ENCODE measurements around the gene HSF2BP. TPM values are rescaled to one million over a fixed set of nuclear protein-coding genes. Genes with fewer than 3 reads are reported as not detected.
"Not testable (repeated sequence)": the region's sequence is repeated elsewhere in the genome, so short reads cannot be mapped to it uniquely, and the experiment has no call there.

The HSF2BP gene
- total and polyA plus RNA-seq, 2 of the 8 experiments (the other 6 are each of a cell fraction or from before 2014, with no cell fraction given): 0.51 to 0.93 TPM

- H3K79me2 ChIP-seq (ENCODE audit: control insufficient read depth in 1 of 2, insufficient read depth in 2 of 2, low read length in 2 of 2); H3K23ac ChIP-seq (ENCODE audit: insufficient read length); POLR2A ChIA-PET (ENCODE audit: partially characterized antibody); H2BK5ac ChIP-seq (ENCODE audit: low read depth, low read length); H2AK5ac ChIP-seq (ENCODE audit: low read depth, low read length); H3K9me3 ChIP-seq (ENCODE audit: insufficient read depth in 2 of 2, low read depth in 1 of 2, low read length in 1 of 2); DNase-seq (ENCODE audit: low read depth in 1 of 2, low spot score in 2 of 2); H3K4ac ChIP-seq (replicated peaks; ENCODE audit: insufficient read length, low read depth, low read length); H3K36me3 ChIP-seq (ENCODE audit: control insufficient read depth in 2 of 4, insufficient read depth in 4 of 4, low read length in 3 of 4); H3K23me2 ChIP-seq (ENCODE audit: low read depth, low read length); H3K27ac ChIP-seq (ENCODE audit: low read depth, low read length); H3K14ac ChIP-seq (ENCODE audit: insufficient read length); H3K4me3 ChIP-seq (ENCODE audit: extremely low read depth in 1 of 4, insufficient read depth in 2 of 4, low read depth in 3 of 4, low read length in 4 of 4); H2AFZ ChIP-seq (ENCODE audit: low read length); H2BK12ac ChIP-seq (ENCODE audit: low read depth, low read length); H4K8ac ChIP-seq (ENCODE audit: extremely low read depth, insufficient read depth, low read length); H3K4me2 ChIP-seq (ENCODE audit: insufficient read depth in 1 of 2, low read depth in 2 of 2, low read length in 2 of 2); H4K91ac ChIP-seq (replicated peaks; ENCODE audit: insufficient read length, low read length); H3K27me3 ChIP-seq (replicated peaks in 1 of 4; ENCODE audit: control insufficient read depth in 3 of 4, extremely low read depth in 1 of 4, insufficient read depth in 3 of 4, low read length in 3 of 4); H4K5ac ChIP-seq (ENCODE audit: insufficient read length, low read depth, low read length); H3K4me1 ChIP-seq (replicated peaks in 1 of 4; ENCODE audit: control insufficient read depth in 3 of 4, insufficient read depth in 4 of 4, low read length in 3 of 4); H3K18ac ChIP-seq (ENCODE audit: extremely low read depth, low read length); FAIRE-seq; H3K56ac ChIP-seq (replicated peaks; ENCODE audit: insufficient read length, low read depth, low read length); CTCF ChIA-PET (ENCODE audit: partially characterized antibody); H4K20me1 ChIP-seq (replicated peaks in 1 of 2; ENCODE audit: control insufficient read depth in 1 of 2, insufficient read depth in 2 of 2, low read length in 2 of 2); H3K9ac ChIP-seq (replicated peaks in 1 of 4; ENCODE audit: extremely low read depth in 1 of 4, low read depth in 3 of 4, low read length in 3 of 4); H2BK120ac ChIP-seq (replicated peaks; ENCODE audit: low read depth, low read length); H2BK20ac ChIP-seq (ENCODE audit: low read length); H2BK15ac ChIP-seq (ENCODE audit: low read length); H3K79me1 ChIP-seq (ENCODE audit: low read depth, low read length): not testable (repeated sequence)
- no CpG with 5 or more reads among the region's 25 CpGs for WGBS, 2 experiments (ENCODE audit: extremely low coverage in 1 of 2, insufficient coverage in 1 of 2, insufficient read length in 1 of 2, insufficient replicate concordance in 2 of 2, low coverage in 1 of 2, low lambda C conversion rate in 2 of 2, missing lambda C conversion rate in 1 of 2)
Observed at GRCh38 chr21:43485016-43485415, 174.3 kb downstream of the HSF2BP start.

- H3K4ac ChIP-seq (replicated peaks; ENCODE audit: insufficient read length, low read depth, low read length); H3K79me2 ChIP-seq (ENCODE audit: control insufficient read depth in 1 of 2, insufficient read depth in 2 of 2, low read length in 2 of 2): not testable (repeated sequence)
- no CpG with 5 or more reads among the region's 13 CpGs for WGBS, 2 experiments (ENCODE audit: extremely low coverage in 1 of 2, insufficient coverage in 1 of 2, insufficient read length in 1 of 2, insufficient replicate concordance in 2 of 2, low coverage in 1 of 2, low lambda C conversion rate in 2 of 2, missing lambda C conversion rate in 1 of 2)
Observed at GRCh38 chr21:43479197-43479596, 180.1 kb downstream of the HSF2BP start.

More at GRCh38 chr21:43479197-43479596, 180.1 kb downstream of the HSF2BP start:
- H4K5ac ChIP-seq (ENCODE audit: insufficient read length, low read depth, low read length); H3K27me3 ChIP-seq (replicated peaks in 1 of 4; ENCODE audit: control insufficient read depth in 3 of 4, extremely low read depth in 1 of 4, insufficient read depth in 3 of 4, low read length in 3 of 4); H3K14ac ChIP-seq (ENCODE audit: insufficient read length); H4K20me1 ChIP-seq (replicated peaks in 1 of 2; ENCODE audit: control insufficient read depth in 1 of 2, insufficient read depth in 2 of 2, low read length in 2 of 2); H3K9ac ChIP-seq (replicated peaks in 1 of 4; ENCODE audit: extremely low read depth in 1 of 4, low read depth in 3 of 4, low read length in 3 of 4); H4K91ac ChIP-seq (replicated peaks; ENCODE audit: insufficient read length, low read length); H3K18ac ChIP-seq (ENCODE audit: extremely low read depth, low read length); H3K36me3 ChIP-seq (ENCODE audit: control insufficient read depth in 2 of 4, insufficient read depth in 4 of 4, low read length in 3 of 4); H2BK120ac ChIP-seq (replicated peaks; ENCODE audit: low read depth, low read length); DNase-seq (ENCODE audit: low read depth in 1 of 2, low spot score in 2 of 2); POLR2A ChIA-PET (ENCODE audit: partially characterized antibody); H2AK5ac ChIP-seq (ENCODE audit: low read depth, low read length); H3K56ac ChIP-seq (replicated peaks; ENCODE audit: insufficient read length, low read depth, low read length); H3K23ac ChIP-seq (ENCODE audit: insufficient read length); H3K9me3 ChIP-seq (ENCODE audit: insufficient read depth in 2 of 2, low read depth in 1 of 2, low read length in 1 of 2); H3K79me1 ChIP-seq (ENCODE audit: low read depth, low read length); H3K4me1 ChIP-seq (replicated peaks in 1 of 4; ENCODE audit: control insufficient read depth in 3 of 4, insufficient read depth in 4 of 4, low read length in 3 of 4); H2BK20ac ChIP-seq (ENCODE audit: low read length); H4K8ac ChIP-seq (ENCODE audit: extremely low read depth, insufficient read depth, low read length); FAIRE-seq; H3K4me3 ChIP-seq (ENCODE audit: extremely low read depth in 1 of 4, insufficient read depth in 2 of 4, low read depth in 3 of 4, low read length in 4 of 4); H3K27ac ChIP-seq (ENCODE audit: low read depth, low read length); H3K23me2 ChIP-seq (ENCODE audit: low read depth, low read length); H2BK12ac ChIP-seq (ENCODE audit: low read depth, low read length); H2BK15ac ChIP-seq (ENCODE audit: low read length); H3K4me2 ChIP-seq (ENCODE audit: insufficient read depth in 1 of 2, low read depth in 2 of 2, low read length in 2 of 2); H2BK5ac ChIP-seq (ENCODE audit: low read depth, low read length); CTCF ChIA-PET (ENCODE audit: partially characterized antibody); H2AFZ ChIP-seq (ENCODE audit: low read length): not testable (repeated sequence)
